ENCODE data around the gene EPN1. TPM values are rescaled to one million over a fixed set of nuclear protein-coding genes. Genes with fewer than 3 reads are reported as not detected.

The EPN1 gene
- total and polyA plus RNA-seq, 2 experiments from 2014 or later: 47.1 to 223 TPM

DNA sequence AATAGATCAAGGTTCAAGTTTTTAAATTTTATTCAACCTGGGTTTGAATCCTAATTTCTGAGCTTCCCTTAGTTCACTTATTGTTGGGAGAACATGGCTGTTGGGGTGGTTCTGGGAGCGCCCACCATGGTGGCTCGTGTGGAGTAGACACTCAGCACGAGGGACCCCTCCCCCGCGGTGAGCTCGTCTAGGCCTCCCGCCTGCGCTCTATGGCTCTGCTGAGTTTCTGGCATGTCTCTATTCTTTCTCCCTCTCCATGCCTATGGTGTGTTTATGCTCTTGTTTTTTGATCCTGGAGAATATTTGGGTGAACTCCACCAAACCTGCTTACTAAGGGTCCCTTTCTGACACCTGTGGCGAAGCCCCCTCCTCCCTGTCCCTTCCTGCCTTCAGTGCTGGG, 1.6 kb upstream of the EPN1 start (continued):
- TF ChIP-seq, protein P1, sequence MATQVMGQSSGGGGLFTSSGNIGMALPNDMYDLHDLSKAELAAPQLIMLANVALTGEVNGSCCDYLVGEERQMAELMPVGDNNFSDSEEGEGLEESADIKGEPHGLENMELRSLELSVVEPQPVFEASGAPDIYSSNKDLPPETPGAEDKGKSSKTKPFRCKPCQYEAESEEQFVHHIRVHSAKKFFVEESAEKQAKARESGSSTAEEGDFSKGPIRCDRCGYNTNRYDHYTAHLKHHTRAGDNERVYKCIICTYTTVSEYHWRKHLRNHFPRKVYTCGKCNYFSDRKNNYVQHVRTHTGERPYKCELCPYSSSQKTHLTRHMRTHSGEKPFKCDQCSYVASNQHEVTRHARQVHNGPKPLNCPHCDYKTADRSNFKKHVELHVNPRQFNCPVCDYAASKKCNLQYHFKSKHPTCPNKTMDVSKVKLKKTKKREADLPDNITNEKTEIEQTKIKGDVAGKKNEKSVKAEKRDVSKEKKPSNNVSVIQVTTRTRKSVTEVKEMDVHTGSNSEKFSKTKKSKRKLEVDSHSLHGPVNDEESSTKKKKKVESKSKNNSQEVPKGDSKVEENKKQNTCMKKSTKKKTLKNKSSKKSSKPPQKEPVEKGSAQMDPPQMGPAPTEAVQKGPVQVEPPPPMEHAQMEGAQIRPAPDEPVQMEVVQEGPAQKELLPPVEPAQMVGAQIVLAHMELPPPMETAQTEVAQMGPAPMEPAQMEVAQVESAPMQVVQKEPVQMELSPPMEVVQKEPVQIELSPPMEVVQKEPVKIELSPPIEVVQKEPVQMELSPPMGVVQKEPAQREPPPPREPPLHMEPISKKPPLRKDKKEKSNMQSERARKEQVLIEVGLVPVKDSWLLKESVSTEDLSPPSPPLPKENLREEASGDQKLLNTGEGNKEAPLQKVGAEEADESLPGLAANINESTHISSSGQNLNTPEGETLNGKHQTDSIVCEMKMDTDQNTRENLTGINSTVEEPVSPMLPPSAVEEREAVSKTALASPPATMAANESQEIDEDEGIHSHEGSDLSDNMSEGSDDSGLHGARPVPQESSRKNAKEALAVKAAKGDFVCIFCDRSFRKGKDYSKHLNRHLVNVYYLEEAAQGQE (IDR thresholded peaks at IDR 0.05; ENCODE audit: unreplicated experiment): no peak
- TF ChIP-seq ZNF114 (CRISPR knock-in tag; IDR thresholded peaks at IDR 0.05) (no peak), NANOG (IDR thresholded peaks at IDR 0.05; ENCODE audit: borderline replicate concordance) (no peak), STAT1 (IDR thresholded peaks at IDR 0.05; ENCODE audit: unreplicated experiment) (no peak), POLR2AphosphoS5 (IDR thresholded peaks at IDR 0.05; ENCODE audit: low read depth) (no peak)

DNA sequence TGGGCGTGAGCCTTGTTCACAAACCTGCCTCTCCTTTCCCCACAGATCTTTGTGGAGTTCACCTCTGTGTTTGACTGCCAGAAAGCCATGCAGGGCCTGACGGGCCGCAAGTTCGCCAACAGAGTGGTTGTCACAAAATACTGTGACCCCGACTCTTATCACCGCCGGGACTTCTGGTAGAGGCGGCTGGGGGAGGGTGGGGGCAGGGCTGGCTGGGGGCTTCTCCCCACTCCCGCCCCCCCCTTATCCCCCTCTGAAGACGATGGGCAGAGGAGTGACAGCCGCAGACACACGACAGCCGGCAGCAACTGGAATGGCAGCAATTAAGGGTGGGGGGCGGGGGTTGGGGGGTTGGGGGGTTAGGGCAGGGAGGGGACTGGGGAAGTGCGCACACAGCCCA, 1.1 kb upstream of the EPN1 start:
- peak overlapping the region; percentile 90 for H3K27ac Mint-ChIP-seq
- TF ChIP-seq STAT1 (IDR thresholded peaks at IDR 0.05; ENCODE audit: unreplicated experiment) (no peak), ZNF331 (CRISPR knock-in tag; IDR thresholded peaks at IDR 0.05; ENCODE audit: low read depth) (no peak), CREB1 (CRISPR knock-in tag; IDR thresholded peaks at IDR 0.05; ENCODE audit: low read depth) (no peak), NANOG (IDR thresholded peaks at IDR 0.05; ENCODE audit: borderline replicate concordance) (no peak), ZNF114 (CRISPR knock-in tag; IDR thresholded peaks at IDR 0.05) (no peak), EZH2phosphoT487 (IDR thresholded peaks at IDR 0.05; ENCODE audit: unreplicated experiment) (no peak), JUNB (IDR thresholded peaks at IDR 0.05; ENCODE audit: unreplicated experiment) (no peak), EZH2 (IDR thresholded peaks at IDR 0.05; ENCODE audit: low read depth, unreplicated experiment) (no peak)
- TF ChIP-seq, protein P2, sequence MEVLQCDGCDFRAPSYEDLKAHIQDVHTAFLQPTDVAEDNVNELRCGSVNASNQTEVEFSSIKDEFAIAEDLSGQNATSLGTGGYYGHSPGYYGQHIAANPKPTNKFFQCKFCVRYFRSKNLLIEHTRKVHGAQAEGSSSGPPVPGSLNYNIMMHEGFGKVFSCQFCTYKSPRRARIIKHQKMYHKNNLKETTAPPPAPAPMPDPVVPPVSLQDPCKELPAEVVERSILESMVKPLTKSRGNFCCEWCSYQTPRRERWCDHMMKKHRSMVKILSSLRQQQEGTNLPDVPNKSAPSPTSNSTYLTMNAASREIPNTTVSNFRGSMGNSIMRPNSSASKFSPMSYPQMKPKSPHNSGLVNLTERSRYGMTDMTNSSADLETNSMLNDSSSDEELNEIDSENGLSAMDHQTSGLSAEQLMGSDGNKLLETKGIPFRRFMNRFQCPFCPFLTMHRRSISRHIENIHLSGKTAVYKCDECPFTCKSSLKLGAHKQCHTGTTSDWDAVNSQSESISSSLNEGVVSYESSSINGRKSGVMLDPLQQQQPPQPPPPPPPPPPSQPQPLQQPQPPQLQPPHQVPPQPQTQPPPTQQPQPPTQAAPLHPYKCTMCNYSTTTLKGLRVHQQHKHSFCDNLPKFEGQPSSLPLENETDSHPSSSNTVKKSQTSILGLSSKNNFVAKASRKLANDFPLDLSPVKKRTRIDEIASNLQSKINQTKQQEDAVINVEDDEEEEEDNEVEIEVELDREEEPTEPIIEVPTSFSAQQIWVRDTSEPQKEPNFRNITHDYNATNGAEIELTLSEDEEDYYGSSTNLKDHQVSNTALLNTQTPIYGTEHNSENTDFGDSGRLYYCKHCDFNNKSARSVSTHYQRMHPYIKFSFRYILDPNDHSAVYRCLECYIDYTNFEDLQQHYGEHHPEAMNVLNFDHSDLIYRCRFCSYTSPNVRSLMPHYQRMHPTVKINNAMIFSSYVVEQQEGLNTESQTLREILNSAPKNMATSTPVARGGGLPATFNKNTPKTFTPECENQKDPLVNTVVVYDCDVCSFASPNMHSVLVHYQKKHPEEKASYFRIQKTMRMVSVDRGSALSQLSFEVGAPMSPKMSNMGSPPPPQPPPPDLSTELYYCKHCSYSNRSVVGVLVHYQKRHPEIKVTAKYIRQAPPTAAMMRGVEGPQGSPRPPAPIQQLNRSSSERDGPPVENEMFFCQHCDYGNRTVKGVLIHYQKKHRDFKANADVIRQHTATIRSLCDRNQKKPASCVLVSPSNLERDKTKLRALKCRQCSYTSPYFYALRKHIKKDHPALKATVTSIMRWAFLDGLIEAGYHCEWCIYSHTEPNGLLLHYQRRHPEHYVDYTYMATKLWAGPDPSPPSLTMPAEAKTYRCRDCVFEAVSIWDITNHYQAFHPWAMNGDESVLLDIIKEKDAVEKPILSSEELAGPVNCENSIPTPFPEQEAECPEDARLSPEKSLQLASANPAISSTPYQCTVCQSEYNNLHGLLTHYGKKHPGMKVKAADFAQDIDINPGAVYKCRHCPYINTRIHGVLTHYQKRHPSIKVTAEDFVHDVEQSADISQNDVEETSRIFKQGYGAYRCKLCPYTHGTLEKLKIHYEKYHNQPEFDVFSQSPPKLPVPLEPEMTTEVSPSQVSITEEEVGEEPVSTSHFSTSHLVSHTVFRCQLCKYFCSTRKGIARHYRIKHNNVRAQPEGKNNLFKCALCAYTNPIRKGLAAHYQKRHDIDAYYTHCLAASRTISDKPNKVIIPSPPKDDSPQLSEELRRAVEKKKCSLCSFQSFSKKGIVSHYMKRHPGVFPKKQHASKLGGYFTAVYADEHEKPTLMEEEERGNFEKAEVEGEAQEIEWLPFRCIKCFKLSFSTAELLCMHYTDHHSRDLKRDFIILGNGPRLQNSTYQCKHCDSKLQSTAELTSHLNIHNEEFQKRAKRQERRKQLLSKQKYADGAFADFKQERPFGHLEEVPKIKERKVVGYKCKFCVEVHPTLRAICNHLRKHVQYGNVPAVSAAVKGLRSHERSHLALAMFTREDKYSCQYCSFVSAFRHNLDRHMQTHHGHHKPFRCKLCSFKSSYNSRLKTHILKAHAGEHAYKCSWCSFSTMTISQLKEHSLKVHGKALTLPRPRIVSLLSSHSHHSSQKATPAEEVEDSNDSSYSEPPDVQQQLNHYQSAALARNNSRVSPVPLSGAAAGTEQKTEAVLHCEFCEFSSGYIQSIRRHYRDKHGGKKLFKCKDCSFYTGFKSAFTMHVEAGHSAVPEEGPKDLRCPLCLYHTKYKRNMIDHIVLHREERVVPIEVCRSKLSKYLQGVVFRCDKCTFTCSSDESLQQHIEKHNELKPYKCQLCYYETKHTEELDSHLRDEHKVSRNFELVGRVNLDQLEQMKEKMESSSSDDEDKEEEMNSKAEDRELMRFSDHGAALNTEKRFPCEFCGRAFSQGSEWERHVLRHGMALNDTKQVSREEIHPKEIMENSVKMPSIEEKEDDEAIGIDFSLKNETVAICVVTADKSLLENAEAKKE (CRISPR knock-in tag; IDR thresholded peaks at IDR 0.05): no peak
- TF ChIP-seq, protein P3, sequence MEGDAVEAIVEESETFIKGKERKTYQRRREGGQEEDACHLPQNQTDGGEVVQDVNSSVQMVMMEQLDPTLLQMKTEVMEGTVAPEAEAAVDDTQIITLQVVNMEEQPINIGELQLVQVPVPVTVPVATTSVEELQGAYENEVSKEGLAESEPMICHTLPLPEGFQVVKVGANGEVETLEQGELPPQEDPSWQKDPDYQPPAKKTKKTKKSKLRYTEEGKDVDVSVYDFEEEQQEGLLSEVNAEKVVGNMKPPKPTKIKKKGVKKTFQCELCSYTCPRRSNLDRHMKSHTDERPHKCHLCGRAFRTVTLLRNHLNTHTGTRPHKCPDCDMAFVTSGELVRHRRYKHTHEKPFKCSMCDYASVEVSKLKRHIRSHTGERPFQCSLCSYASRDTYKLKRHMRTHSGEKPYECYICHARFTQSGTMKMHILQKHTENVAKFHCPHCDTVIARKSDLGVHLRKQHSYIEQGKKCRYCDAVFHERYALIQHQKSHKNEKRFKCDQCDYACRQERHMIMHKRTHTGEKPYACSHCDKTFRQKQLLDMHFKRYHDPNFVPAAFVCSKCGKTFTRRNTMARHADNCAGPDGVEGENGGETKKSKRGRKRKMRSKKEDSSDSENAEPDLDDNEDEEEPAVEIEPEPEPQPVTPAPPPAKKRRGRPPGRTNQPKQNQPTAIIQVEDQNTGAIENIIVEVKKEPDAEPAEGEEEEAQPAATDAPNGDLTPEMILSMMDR (conservative IDR thresholded peaks at IDR 0.05; ENCODE audit: low read depth in 2 of 2): no peak
- TF ChIP-seq, protein P4, sequence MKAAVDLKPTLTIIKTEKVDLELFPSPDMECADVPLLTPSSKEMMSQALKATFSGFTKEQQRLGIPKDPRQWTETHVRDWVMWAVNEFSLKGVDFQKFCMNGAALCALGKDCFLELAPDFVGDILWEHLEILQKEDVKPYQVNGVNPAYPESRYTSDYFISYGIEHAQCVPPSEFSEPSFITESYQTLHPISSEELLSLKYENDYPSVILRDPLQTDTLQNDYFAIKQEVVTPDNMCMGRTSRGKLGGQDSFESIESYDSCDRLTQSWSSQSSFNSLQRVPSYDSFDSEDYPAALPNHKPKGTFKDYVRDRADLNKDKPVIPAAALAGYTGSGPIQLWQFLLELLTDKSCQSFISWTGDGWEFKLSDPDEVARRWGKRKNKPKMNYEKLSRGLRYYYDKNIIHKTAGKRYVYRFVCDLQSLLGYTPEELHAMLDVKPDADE (IDR thresholded peaks at IDR 0.05): no peak

More for the DNA sequence above, 1.1 kb upstream of the EPN1 start:
- Histone ChIP-seq H3K27ac (ENCODE audit: low read depth) (peak overlapping the region; percentile 74), H3K79me2 (replicated peaks; ENCODE audit: insufficient read depth) (peaks cover 61% of the 10 kb centered on the region), H4K20me1 (replicated peaks; ENCODE audit: insufficient read depth) (peaks cover 41% of the 10 kb centered on the region), H3K9me2 (ENCODE audit: insufficient read depth) (no peaks in the 10 kb centered on the region), H3K36me3 (ENCODE audit: insufficient read depth) (peaks cover 15% of the 10 kb centered on the region), H3K4me1 (ENCODE audit: insufficient read depth) (peaks cover 32% of the 10 kb centered on the region), H3K4me2 (peak overlapping the region; percentile 56), H3K27me3 (ENCODE audit: insufficient read depth) (no peaks in the 10 kb centered on the region), H3F3A (replicated peaks; ENCODE audit: low read depth) (peaks cover 42% of the 10 kb centered on the region), H2AFZ (no peak overlapping the region), H3K4me3 (no peak overlapping the region)
- peak overlapping the region; percentile 96 for H3K4me3 Mint-ChIP-seq
- peaks cover 40% of the 10 kb centered on the region for H3K4me1 Mint-ChIP-seq
- peaks cover 67% of the 10 kb centered on the region for H3K36me3 Mint-ChIP-seq (ENCODE audit: low read depth)
- H3K9me3 Mint-ChIP-seq: peaks cover 4% of the 10 kb centered on the region; the same call in 2 of the 3 replicates
- DNase-seq (ENCODE audit: low spot score): no peak
- ATAC-seq: no peak
- H3K27me3 Mint-ChIP-seq (ENCODE audit: insufficient read depth, low read depth, poor library complexity): peaks cover 42% of the 10 kb centered on the region

Data from GM23338 (cell line).